ENCODE measurements around the gene PCAT7. TPM values are rescaled to one million over a fixed set of nuclear protein-coding genes. Genes with fewer than 3 reads are reported as not detected.
A peak's percentile ranks its signal among the peaks of the same experiment; 100 is the strongest.
"Not testable (repeated sequence)": the region's sequence is repeated elsewhere in the genome, so short reads cannot be mapped to it uniquely, and the experiment has no call there.

The PCAT7 gene
- total RNA-seq (ENCODE audit: low replicate concordance) = 12.3 and 19.9 TPM in 2 replicates

DNA sequence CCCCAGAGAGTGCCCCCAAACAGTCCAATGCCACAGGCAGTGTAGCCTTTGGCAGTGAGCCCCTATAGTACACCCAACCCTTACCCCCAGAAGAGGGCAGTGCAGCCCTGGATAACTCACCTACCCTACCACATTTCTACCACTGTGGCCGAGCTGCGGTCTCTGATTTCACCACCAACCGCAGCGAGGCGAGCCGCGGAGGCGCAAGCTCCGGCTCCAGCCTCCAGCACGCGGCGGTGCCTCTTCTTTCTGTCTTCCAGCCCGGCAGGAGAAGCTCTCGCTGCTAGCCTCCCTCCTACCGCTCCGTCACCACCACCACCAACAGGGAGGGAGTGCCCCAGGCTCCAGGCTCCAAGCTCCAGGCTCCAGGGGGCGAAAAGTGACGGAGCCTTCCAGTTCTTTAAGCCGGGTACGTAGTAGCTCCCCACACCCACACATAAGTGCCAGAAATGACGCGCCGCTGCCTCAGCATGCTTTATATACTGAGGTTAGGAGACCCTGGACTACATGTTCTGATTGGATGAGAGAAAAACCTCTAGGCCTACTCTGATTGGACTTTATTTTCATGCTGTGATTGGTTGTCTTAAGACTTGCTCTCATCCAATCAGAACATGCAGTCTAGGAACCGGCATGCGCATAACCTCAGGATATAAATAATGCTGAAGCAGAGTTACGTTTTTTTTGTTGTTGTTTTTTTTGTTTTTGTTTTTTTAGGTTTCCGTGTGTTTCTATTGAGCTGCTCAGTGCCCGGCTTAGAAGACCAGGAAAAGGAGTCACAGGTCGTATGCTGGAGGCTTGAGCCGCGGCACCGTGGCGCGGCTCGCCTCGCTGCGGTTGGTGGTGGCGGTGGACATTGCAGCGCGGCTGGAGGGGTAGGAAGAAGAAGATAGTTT is at the start of gene PCAT7:
PCAT7 (plus strand) TSS at position 645 of the 893 bp plus-strand sequence.
- peak; percentile 93 for DNase-seq (ENCODE audit: low spot score)
- Mint-ChIP-seq H3K9me3 (no peaks in the 10 kb centered on the region), H3K27me3 (ENCODE audit: insufficient read depth, low read depth) (no peaks in the 10 kb centered on the region), H3K36me3 (no peaks in the 10 kb centered on the region), H3K4me3 (no peak within 1 kb of the TSS), H3K27ac (no peak within 1 kb of the TSS), H3K4me1 (peaks cover 11% of the 10 kb centered on the region)
- H4K20me1 ChIP-seq (ENCODE audit: low read depth) = no peaks in the 10 kb centered on the region
- H3K79me2 ChIP-seq (ENCODE audit: low read depth) = peaks cover 28% of the 10 kb centered on the region
- no peak for TF ChIP-seq EZH2phosphoT487 (IDR thresholded peaks at IDR 0.05)
- TF ChIP-seq EZH2 (IDR thresholded peaks at IDR 0.05) = no peak
- TF ChIP-seq, protein P1, sequence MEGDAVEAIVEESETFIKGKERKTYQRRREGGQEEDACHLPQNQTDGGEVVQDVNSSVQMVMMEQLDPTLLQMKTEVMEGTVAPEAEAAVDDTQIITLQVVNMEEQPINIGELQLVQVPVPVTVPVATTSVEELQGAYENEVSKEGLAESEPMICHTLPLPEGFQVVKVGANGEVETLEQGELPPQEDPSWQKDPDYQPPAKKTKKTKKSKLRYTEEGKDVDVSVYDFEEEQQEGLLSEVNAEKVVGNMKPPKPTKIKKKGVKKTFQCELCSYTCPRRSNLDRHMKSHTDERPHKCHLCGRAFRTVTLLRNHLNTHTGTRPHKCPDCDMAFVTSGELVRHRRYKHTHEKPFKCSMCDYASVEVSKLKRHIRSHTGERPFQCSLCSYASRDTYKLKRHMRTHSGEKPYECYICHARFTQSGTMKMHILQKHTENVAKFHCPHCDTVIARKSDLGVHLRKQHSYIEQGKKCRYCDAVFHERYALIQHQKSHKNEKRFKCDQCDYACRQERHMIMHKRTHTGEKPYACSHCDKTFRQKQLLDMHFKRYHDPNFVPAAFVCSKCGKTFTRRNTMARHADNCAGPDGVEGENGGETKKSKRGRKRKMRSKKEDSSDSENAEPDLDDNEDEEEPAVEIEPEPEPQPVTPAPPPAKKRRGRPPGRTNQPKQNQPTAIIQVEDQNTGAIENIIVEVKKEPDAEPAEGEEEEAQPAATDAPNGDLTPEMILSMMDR (IDR thresholded peaks at IDR 0.05) = peak; percentile 73
- peak within 1 kb of the TSS; percentile 94 for H2AFZ ChIP-seq (replicated peaks)
- no peaks in the 10 kb centered on the region for H3K9me3 ChIP-seq (ENCODE audit: low read depth)
- peak within 1 kb of the TSS; percentile 71 for H3K9ac ChIP-seq
- H3K27ac ChIP-seq = peak within 1 kb of the TSS; percentile 76
- H3K4me1 ChIP-seq = no peaks in the 10 kb centered on the region
- peaks cover 2% of the 10 kb centered on the region for H3F3A ChIP-seq (ENCODE audit: low read depth)
- no peaks in the 10 kb centered on the region for H3K27me3 ChIP-seq
- H3K4me2 ChIP-seq = peak within 1 kb of the TSS; percentile 99
- peak within 1 kb of the TSS; percentile 66 for H3K4me3 ChIP-seq
- no peaks in the 10 kb centered on the region for H3K36me3 ChIP-seq

DNA sequence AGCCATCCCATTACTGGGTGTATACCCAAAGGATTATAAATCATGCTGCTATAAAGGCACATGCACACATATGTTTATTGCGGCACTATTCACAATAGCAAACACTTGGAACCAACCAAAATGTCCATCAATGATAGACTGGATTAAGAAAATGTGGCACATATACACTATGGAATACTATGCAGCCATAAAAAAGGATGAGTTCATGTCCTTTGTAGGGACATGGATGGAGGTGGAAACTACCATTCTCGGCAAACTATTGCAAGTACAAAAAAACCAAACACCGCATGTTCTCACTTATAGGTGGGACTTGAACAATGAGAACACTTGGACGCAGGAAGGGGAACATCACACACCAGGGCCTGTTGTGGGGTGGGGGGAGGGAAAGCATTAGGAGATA is 48.5 kb upstream of the PCAT7 start:
- H3K27ac Mint-ChIP-seq; H3K79me2 ChIP-seq (ENCODE audit: low read depth); H3K27me3 ChIP-seq; H2AFZ ChIP-seq (replicated peaks); H3K36me3 ChIP-seq; H3K9me3 Mint-ChIP-seq; H3K4me3 ChIP-seq; H3K4me1 ChIP-seq; H3K27me3 Mint-ChIP-seq (ENCODE audit: insufficient read depth, low read depth); DNase-seq (ENCODE audit: low spot score); H4K20me1 ChIP-seq (ENCODE audit: low read depth); H3F3A ChIP-seq (ENCODE audit: low read depth); H3K36me3 Mint-ChIP-seq; H3K9me3 ChIP-seq (ENCODE audit: low read depth); H3K4me2 ChIP-seq; H3K4me1 Mint-ChIP-seq; H3K4me3 Mint-ChIP-seq; H3K27ac ChIP-seq; H3K9ac ChIP-seq: not testable (repeated sequence)

DNA sequence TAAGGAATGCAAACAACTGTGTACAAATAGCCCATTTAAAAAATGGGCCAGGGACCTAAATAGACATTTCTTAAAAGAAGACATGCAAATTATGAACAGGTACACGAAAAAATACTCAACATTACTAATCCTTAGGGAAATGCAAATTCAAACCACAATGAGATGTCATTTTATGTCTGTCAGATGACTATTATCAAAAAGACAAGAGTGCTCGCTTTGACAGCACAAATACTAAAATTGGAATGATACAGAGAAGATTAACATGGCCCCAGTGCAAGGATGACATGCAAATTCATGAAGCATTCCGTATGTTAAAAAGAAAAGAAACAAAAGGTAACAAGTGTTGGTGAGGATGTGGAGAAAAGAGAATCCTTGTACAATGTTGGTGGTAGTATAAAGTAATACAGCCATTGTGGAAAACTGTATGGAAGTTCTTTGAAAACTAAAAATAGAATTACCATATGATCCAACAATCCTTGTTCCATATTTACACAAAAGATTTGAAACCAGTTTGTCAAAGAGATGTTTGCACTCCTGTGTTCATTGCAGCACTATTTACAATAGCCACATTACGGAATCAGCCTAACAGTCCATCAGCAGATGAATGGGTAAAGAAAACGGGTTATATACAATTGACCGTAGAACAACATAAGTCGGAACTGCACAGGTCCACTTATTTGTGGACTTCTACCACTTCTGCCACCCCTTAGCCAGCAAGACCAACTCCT is 47.2 kb upstream of the PCAT7 start:
- H3K27ac Mint-ChIP-seq = no peak overlapping the region
- no peak overlapping the region for H3K4me3 ChIP-seq
- no peak overlapping the region for H3K9ac ChIP-seq
- H3K27me3 ChIP-seq = no peaks in the 10 kb centered on the region
- H3K4me1 ChIP-seq = no peaks in the 10 kb centered on the region
- H3K4me2 ChIP-seq = no peak overlapping the region
- H3K36me3 ChIP-seq = no peaks in the 10 kb centered on the region
- no peak overlapping the region for H2AFZ ChIP-seq (replicated peaks)
- DNase-seq (ENCODE audit: low spot score) = no peak
- peaks cover 2% of the 10 kb centered on the region for H3K27me3 Mint-ChIP-seq (ENCODE audit: insufficient read depth, low read depth)
- no peak overlapping the region for H3K4me3 Mint-ChIP-seq
- H3K79me2 ChIP-seq (ENCODE audit: low read depth) = no peaks in the 10 kb centered on the region
- no peak overlapping the region for H3K27ac ChIP-seq
- peaks cover 2% of the 10 kb centered on the region for H3K9me3 Mint-ChIP-seq
- H3K36me3 Mint-ChIP-seq = no peaks in the 10 kb centered on the region
- no peaks in the 10 kb centered on the region for H4K20me1 ChIP-seq (ENCODE audit: low read depth)
- no peaks in the 10 kb centered on the region for H3F3A ChIP-seq (ENCODE audit: low read depth)
- H3K9me3 ChIP-seq (ENCODE audit: low read depth) = no peaks in the 10 kb centered on the region
- peaks cover 4% of the 10 kb centered on the region for H3K4me1 Mint-ChIP-seq
- TF ChIP-seq EZH2phosphoT487 (IDR thresholded peaks at IDR 0.05) (no peak), EZH2 (IDR thresholded peaks at IDR 0.05) (no peak)
- TF ChIP-seq, protein P1 (IDR thresholded peaks at IDR 0.05) = no peak
